OCI-LY3 (cell line): ENCODE data around the gene GBP5.

Source experiments
- H2AFZ ChIP-seq: fragments of 200-600, 300-600 bp; shearing (Covaris generic); 2 replicates; pipeline ENCODE4 v1.6.0; 2014; ENCODE audit warnings: antibody characterized with exemption, low read depth, low read length
- H3K27ac ChIP-seq: fragments of 200-600, 300-600 bp; sonication (generic); 2 replicates; pipeline ENCODE4 v1.5.1; 2014; ENCODE audit warnings: mild to moderate bottlenecking, low read length, moderate library complexity, mixed read lengths
- H3K27me3 ChIP-seq: fragments of 200-600, 300-600 bp; sonication (generic); 2 replicates; pipeline ENCODE4 v1.6.1; 2014; ENCODE audit warnings: low read depth, low read length, mixed read lengths
- H3K36me3 ChIP-seq: fragments of 200-600, 300-600 bp; sonication (generic); replicated peaks from 2 replicates; pipeline ENCODE3; 2014; ENCODE audit warnings: low read depth, low read length, mixed read lengths
- H3K4me1 ChIP-seq: fragments of 300-600, 200-600 bp; sonication (generic); 2 replicates; pipeline ENCODE4 v1.6.1; 2014; ENCODE audit warnings: low read length, mixed read lengths
- H3K4me2 ChIP-seq: fragments of 200-600, 300-600 bp; sonication (generic); 2 replicates; pipeline ENCODE4 v1.6.1; 2014; ENCODE audit warnings: low read length, mixed read lengths
- H3K4me3 ChIP-seq: fragments of 300-600, 200-600 bp; sonication (generic); 2 replicates; pipeline ENCODE4 v1.5.1; 2014; ENCODE audit warnings: antibody characterized with exemption, mild to moderate bottlenecking, low read length, moderate library complexity
- H3K79me2 ChIP-seq: fragments of 300-600, 200-600 bp; shearing (Covaris generic); 2 replicates; pipeline ENCODE4 v1.6.1; 2014; ENCODE audit warnings: mild to moderate bottlenecking, low read length, mixed read lengths
- H3K9ac ChIP-seq: fragments of 300-600, 200-600 bp; shearing (Covaris generic); 2 replicates; pipeline ENCODE4 v1.6.0; 2014; ENCODE audit warnings: mild to moderate bottlenecking, low read length, moderate library complexity
- H3K9me3 ChIP-seq: fragments of 200-600, 300-600 bp; shearing (Covaris generic); 2 replicates; pipeline ENCODE4 v1.6.1; 2014; ENCODE audit warnings: low read length, mixed read lengths; ENCODE audit not compliant: insufficient read depth
- H4K20me1 ChIP-seq: fragments of 200-600, 300-600 bp; sonication (generic); 2 replicates; pipeline ENCODE4 v1.6.1; 2016; ENCODE audit warnings: low read length, mixed read lengths; ENCODE audit not compliant: insufficient read depth
- EZH2phosphoT487 ChIP-seq: fragments of 200-600 bp; shearing (Covaris generic); IDR thresholded peaks from 2 replicates; pipeline ENCODE4 v1.6.1; 2018; ENCODE audit warnings: antibody characterized with exemption, mixed run types, low read depth
- TF ChIP-seq, protein P1 (sequence below): fragments of 200-600, 300-600 bp; sonication (generic); IDR thresholded peaks from 2 replicates; pipeline ENCODE4 v1.5.1; 2014; ENCODE audit warnings: antibody characterized with exemption, low read length, low read depth

The GBP5 gene

DNA sequence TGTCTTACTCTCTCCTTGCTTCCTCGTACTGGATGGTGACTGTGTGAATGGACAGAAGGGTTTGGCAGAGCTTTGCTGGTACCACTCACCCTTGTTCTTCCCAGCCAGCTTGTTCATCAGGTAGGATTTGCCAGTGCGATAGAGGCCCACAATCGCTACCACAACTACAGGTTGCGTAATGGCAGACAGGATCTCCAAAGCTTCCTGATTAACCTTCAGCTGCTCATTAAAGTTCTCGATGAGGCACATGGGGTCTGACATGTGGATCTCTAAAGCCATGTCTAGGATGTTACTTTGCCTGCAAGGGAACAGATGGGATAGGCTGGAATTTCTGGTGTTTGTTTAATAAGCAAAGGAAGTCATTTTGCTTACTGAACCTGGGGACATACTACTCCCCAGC is 3.4 kb downstream of the GBP5 start:
- H3K4me2 ChIP-seq, result no peak overlapping the region
- no peaks in the 10 kb centered on the region for H3K9me3 ChIP-seq
- H3K79me2 ChIP-seq, result no peaks in the 10 kb centered on the region
- no peak overlapping the region for H3K4me3 ChIP-seq
- H3K36me3 ChIP-seq, result no peaks in the 10 kb centered on the region
- no peak overlapping the region for H3K27ac ChIP-seq
- H3K27me3 ChIP-seq, result no peaks in the 10 kb centered on the region
- H2AFZ ChIP-seq, result no peak overlapping the region
- no peak for TF ChIP-seq EZH2phosphoT487
- TF ChIP-seq, protein P1, sequence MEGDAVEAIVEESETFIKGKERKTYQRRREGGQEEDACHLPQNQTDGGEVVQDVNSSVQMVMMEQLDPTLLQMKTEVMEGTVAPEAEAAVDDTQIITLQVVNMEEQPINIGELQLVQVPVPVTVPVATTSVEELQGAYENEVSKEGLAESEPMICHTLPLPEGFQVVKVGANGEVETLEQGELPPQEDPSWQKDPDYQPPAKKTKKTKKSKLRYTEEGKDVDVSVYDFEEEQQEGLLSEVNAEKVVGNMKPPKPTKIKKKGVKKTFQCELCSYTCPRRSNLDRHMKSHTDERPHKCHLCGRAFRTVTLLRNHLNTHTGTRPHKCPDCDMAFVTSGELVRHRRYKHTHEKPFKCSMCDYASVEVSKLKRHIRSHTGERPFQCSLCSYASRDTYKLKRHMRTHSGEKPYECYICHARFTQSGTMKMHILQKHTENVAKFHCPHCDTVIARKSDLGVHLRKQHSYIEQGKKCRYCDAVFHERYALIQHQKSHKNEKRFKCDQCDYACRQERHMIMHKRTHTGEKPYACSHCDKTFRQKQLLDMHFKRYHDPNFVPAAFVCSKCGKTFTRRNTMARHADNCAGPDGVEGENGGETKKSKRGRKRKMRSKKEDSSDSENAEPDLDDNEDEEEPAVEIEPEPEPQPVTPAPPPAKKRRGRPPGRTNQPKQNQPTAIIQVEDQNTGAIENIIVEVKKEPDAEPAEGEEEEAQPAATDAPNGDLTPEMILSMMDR, result no peak
- H4K20me1 ChIP-seq, result no peaks in the 10 kb centered on the region
- no peak overlapping the region for H3K9ac ChIP-seq
- H3K4me1 ChIP-seq, result peaks cover 2% of the 10 kb centered on the region; the same call in 1 of the 2 replicates

DNA sequence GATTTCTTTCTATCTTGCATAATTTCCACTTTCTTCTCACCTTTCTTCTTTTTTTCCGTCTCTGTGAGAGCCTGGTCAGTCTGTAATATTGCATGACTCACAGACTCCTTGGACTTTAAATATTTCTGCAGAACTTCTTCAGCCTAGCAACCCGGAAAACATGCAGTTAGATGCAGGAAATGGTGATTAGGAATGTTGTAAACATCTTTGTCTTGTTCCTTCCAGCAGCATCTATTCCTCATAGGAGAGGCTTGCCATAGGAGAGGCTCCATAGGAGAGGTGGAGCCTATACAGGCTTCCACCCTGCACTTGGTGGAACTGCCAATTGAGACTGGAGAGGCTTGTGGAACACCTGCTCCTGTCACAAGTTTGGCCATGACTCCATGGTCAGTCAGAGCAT is 10.0 kb downstream of the GBP5 start:
- Histone ChIP-seq H3K4me2 (no peak overlapping the region), H3K36me3 (no peaks in the 10 kb centered on the region), H3K9me3 (no peaks in the 10 kb centered on the region), H3K9ac (no peak overlapping the region), H3K27ac (no peak overlapping the region), H2AFZ (no peak overlapping the region), H3K27me3 (no peaks in the 10 kb centered on the region), H3K79me2 (no peaks in the 10 kb centered on the region), H3K4me3 (no peak overlapping the region), H4K20me1 (no peaks in the 10 kb centered on the region), H3K4me1 (no peaks in the 10 kb centered on the region)
- no peak for TF ChIP-seq EZH2phosphoT487
- TF ChIP-seq, protein P1, result no peak

DNA sequence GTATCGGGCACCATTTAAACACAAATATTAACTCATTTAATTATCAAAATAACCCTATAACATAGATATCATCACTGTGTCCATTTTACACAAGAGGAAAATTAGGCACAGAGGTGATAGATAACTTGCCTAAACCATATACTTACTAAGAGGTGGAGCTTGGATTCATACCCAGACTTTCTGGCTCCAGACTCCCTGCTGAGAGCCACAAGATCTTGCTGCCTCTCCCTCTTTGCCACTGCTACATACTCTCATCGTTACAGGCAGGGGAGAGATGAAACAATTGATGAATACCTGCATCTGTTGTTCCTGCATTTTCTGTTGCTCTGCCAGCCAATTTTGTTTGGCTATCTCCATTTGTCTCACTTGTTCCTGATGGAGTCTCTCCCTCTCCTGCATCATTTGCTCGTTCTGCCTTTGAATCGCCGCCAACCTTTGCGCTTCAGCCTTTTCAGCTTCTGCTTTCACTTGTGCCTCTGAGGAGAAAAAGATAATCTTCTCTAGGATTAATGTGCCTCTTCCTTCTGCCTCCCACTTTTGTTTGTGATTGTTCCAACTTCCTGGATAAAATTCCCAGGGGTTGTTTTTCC is 10.6 kb downstream of the GBP5 start:
- H3K9me3 ChIP-seq, result no peaks in the 10 kb centered on the region
- H3K27me3 ChIP-seq, result no peaks in the 10 kb centered on the region
- no peaks in the 10 kb centered on the region for H4K20me1 ChIP-seq
- no peak overlapping the region for H2AFZ ChIP-seq
- H3K4me3 ChIP-seq, result no peak overlapping the region
- no peak overlapping the region for H3K4me2 ChIP-seq
- no peak overlapping the region for H3K9ac ChIP-seq
- no peak overlapping the region for H3K27ac ChIP-seq
- no peaks in the 10 kb centered on the region for H3K36me3 ChIP-seq
- H3K79me2 ChIP-seq, result no peaks in the 10 kb centered on the region
- TF ChIP-seq, protein P1, result no peak
- TF ChIP-seq EZH2phosphoT487, result no peak
- H3K4me1 ChIP-seq, result peaks cover 4% of the 10 kb centered on the region

DNA sequence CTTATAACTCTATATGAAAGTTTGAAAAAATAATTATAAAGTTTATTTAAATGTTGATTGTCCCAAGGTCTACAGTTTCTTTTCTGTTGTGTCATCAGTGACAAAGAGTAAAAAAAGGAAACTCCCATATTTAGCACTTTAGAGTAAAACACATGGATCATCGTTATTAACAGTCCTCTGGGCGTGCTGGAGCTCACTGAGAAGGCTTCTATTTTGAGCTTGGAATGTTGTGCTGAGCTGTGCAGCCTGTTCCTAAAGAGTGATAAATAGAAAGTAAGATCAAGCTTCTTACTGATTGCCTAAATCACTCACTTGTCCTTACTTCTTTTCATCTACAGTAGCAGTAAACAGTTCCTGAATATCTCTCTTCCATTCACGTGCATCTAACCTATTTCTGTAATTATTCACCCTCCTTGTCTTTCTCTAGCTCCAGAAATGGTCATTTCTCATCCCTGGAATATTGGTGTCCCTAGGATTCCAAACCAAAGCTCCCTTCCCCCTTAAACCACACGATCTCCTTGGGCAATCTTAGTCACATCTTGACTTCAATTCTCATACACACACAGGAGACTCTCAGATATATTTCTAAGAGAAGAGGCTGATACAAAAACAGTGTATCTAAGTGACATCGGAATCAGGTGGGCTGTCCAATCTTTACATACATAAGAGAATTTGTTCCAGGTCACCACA is 11.9 kb downstream of the GBP5 start:
- H3K27me3 ChIP-seq, result no peaks in the 10 kb centered on the region
- H3K36me3 ChIP-seq, result no peaks in the 10 kb centered on the region
- H3K79me2 ChIP-seq, result no peaks in the 10 kb centered on the region
- H3K4me3 ChIP-seq, result no peak overlapping the region
- no peak overlapping the region for H3K9ac ChIP-seq
- H4K20me1 ChIP-seq, result no peaks in the 10 kb centered on the region
- no peaks in the 10 kb centered on the region for H3K9me3 ChIP-seq
- no peak overlapping the region for H3K27ac ChIP-seq
- H3K4me1 ChIP-seq, result peaks cover 13% of the 10 kb centered on the region
- no peak overlapping the region for H3K4me2 ChIP-seq
- no peak for TF ChIP-seq EZH2phosphoT487
- peak overlapping the region; percentile 18; the same call in 1 of the 2 replicates for H2AFZ ChIP-seq
